Stimulated activated CD8-positive, alpha-beta memory T cell treated with anti-CD3 and anti-CD28 coated beads, Interleukin-4, amount 100 ng/mL, for 48 hours (primary cell): ENCODE results near the gene HES2.
"Not testable (repeated sequence)": the region's sequence is repeated elsewhere in the genome, so short reads cannot be mapped to it uniquely, and the experiment has no call there.

ENCODE experiments used
- DNase-seq: peaks from one replicate; pipeline ENCODE4 v3.0.0-alpha.2; 2020

The HES2 gene

GRCh38 chr1:6453895-6454855 is 34.5 kb upstream of the HES2 start:
- DNase-seq, result not testable (repeated sequence)

DNA sequence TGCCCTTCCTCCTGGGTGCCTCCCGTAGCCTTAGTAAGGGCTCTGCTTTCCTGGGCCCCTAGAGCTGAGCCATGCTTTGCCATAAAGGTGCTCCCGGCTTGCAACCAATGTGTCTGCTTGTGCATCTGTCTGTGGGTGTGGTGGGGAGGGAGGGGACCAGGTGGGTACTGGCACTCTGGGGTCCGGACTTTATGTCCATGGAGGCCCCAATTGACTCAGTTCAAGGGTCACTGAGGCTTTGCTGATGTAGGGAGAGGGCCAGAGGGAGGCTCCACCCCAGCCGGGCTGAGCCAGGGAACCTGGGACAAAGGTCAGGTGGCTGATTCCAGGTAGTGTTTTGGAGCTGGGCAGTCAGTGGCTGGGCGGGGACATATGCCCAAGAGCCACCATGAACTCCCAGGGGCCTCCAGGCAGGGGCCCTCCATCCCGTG is 31.2 kb upstream of the HES2 start:
- DNase-seq, result no peak

DNA sequence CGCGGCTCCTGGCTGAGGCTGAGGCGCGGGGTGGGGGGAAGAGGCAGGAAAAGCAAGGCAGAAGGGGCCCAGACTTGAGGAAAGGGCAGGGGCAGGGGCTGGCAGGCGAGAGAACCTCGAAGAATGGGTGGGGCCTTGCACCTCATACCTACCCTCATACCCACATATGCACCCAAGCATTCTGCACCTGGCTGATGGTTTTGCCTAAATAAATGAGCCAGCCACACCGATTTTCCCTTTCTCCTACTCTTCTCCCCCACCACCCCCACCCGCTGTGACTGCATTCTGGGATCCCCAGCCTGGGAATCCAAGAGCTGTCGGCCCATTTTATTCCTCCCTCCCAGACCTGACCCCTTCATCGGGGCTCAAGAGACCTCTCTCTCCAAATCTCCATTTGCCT is 30.8 kb upstream of the HES2 start:
- not testable (repeated sequence) for DNase-seq

DNA sequence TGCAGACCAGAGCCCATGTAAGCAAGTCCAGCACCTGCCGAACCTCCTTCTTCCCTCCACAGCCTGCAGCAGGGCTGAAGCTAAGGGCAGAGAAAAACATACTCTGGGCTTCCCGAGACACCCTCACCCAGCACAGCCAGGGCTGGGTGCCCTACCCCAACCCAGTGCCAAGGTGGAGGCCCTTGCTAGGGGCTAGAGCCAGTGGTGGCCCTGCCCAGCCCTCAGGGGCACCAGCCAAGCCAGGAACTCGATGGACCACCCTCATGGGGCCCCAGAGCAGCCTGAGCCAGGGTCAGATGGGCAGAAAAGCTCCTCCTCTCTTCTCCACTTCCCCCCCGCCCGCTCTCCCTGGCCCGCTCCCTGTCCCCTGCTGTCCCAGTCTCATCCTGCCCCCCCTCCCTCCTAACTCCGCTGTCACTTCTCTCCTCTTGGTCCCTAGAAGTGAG is 30.3 kb upstream of the HES2 start:
- DNase-seq, result no peak

GRCh38 chr1:6448749-6449631 is 29.3 kb upstream of the HES2 start:
- DNase-seq, result no peak

- DNase-seq, result no peak
These were observed 28.4 kb upstream of the HES2 start for GRCh38 chr1:6447818-6448748.

DNA sequence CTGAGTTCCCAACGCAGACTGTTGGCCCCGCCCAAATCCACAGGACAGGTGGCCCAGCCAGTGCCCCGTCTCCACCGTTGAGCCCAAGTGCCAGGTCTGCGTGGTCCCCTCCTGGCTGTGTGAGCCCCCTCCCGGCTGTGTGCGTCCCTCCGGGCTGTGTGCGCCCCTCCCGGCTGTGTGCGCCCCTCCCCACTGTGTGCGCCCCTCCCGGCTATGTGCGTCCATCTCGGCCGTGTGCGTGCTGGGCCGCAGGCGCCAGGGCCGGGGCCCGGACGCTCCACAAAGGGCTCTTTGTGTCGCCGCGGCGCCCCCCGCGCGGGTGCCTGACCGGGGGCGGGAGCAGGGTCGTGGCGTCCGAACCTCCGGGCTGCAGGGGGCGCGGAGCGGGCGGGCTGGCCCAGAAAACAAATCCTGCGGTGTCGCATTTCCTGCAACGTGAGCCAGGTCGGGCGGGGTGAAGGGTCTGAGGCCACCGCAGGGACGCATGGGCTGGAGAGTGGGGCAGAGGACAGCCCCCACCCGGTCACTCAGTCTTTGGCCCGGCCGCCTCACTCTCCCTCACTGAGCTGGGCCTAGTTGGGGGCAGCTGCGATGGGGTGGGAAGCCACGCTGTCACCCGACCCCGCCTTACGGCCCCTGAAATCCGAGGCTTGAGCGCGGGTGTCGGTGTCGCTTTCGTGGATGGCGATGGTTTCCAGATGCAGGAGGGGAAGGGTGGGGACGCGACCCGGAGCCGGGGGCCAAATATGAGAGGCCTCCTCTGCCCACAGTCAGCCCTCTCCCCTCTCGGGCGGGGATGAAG is 27.5 kb upstream of the HES2 start:
- DNase-seq, result no peak

DNA sequence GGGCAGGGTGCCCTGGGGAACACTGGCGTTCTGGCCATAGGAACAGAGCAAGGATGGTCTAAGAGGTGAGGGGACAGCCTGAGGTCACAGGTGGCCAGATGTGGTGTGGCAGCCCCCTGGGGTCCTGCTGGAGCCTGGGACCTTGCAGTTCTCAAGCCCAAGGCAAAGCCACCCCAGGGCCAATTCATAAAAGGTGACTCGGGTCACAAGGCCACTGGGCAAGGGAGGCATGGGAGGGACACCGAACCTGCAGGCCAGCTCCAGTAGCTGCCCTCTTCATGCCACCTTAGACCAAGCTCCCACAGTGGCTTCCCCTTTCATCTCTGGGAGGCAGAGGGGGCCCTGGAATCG is 26.9 kb upstream of the HES2 start:
- no peak for DNase-seq

DNA sequence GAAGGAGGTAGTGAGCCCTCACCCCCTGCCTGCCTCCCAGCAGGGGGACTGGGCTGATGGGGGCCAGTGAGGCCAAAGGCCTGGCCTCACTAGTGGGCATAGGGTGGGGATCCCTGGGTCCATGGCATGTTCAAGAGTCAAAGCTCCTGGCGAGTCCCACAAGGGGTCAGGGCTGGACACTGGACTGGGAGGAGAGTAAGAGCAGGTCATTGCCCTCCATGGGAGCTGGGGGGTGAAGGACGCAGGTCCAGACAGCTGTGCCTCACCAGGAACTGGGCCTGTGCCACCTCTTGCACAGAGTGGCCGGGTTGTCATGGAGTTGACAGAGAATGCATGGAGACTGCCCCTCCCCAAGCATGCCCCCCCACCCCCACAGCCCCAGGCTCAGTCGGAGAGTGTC is 26.2 kb upstream of the HES2 start:
- DNase-seq, result not testable (repeated sequence)

- DNase-seq, result peak; percentile 60
These were observed 25.5 kb upstream of the HES2 start for GRCh38 chr1:6445062-6445763.

- no peak for DNase-seq
These were observed 24.7 kb upstream of the HES2 start for GRCh38 chr1:6444377-6444776.

GRCh38 chr1:6443339-6444115 is 23.8 kb upstream of the HES2 start:
- DNase-seq, result no peak

GRCh38 chr1:6441586-6441985 is 21.9 kb upstream of the HES2 start:
- DNase-seq, result no peak

GRCh38 chr1:6440198-6441126 is 20.7 kb upstream of the HES2 start:
- peak; percentile 84 for DNase-seq

DNA sequence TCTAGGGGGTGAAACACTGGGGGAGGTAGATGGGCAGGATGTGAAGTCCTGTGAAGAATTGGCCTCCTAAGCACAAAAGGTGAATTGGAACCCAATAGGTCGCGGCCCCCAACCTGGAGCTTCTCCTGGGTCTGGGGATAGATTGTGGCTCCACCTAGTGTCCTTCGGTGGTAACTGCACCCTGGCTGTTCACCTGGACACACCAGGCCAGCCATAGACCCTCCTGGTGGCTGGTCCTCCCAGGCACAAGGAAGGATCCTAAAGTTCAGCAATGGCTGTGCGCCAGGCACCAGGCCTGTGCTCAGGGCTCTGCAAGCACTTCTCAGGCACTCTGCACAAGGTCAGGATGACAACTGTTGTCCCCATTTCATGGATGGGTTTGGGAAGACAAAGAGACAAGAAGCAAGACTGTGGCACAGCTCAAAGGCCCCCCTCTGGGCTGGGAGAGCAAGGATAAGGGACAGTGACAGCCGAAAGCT is 18.4 kb upstream of the HES2 start:
- peak; percentile 82 for DNase-seq

- not testable (repeated sequence) for DNase-seq
These were observed 17.4 kb upstream of the HES2 start for GRCh38 chr1:6437012-6437700.

- not testable (repeated sequence) for DNase-seq
These were observed 16.6 kb upstream of the HES2 start for GRCh38 chr1:6436277-6436676.

GRCh38 chr1:6435547-6435946 is 15.8 kb upstream of the HES2 start:
- no peak for DNase-seq
